ENCODE measurements around the gene TRMT44. TPM values are rescaled to one million over a fixed set of nuclear protein-coding genes. Genes with fewer than 3 reads are reported as not detected.
"Not testable (repeated sequence)": the region's sequence is repeated elsewhere in the genome, so short reads cannot be mapped to it uniquely, and the experiment has no call there.

TRMT44 gene
- polyA plus RNA-seq, 3 donors: 4.9 to 7.5 (median 6.6) TPM

DNA sequence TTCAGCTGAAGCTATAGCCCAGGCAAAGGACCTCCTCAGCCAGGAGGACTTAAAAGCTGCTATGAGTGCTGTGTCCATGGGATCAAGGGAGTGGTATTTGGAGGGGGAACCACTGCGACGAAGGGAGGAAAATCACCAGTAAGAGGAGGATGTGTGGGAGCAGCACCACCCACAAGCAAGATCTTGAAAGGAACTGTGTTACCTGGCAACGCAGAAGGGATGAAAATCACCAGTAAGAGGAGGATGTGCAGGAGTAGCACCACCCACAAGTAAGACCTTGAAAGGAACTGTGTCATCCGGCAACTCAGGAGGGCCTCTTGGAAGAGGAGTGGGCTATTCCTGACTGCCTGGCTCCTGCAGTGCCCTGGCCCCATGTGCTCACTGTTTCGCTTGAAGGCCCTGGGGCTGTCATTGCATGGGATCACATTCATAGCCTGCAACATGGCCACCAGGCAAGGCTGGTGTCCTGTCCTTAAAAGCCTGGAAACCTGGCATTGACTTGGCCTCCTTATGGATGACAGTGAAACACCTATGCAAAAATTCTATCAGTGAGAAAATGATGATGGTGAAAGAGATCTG is 48.3 kb downstream of the TRMT44 start:
- no peaks in the 10 kb centered on the region for H3K36me3 ChIP-seq (replicated peaks in 1 of 2; ENCODE audit: control insufficient read depth in 1 of 2, insufficient read depth in 2 of 2, low read length in 2 of 2)
- Mint-ChIP-seq H3K36me3 (no peaks in the 10 kb centered on the region), H3K27ac (peak overlapping the region in 1 of 7 donors; percentile 10), H3K4me3 (no peak overlapping the region), H3K9me3 (peaks cover 0 to 5% (median 0%) of the 10 kb centered on the region in 7 donors), H3K27me3 (ENCODE audit: low read depth in 3 of 3) (peaks cover 0 to 3% (median 1%) of the 10 kb centered on the region in 3 donors), H3K4me1 (no peaks in the 10 kb centered on the region)
- intact Hi-C loops (cut with micrococcal nuclease): no loop called here
- 96% methylated on average over 5 of the region's 5 CpGs for WGBS (ENCODE audit: insufficient coverage)
- no peak overlapping the region for H3K27ac ChIP-seq (ENCODE audit: low read depth in 1 of 2, low read length in 2 of 2)
- H3K4me1 ChIP-seq (ENCODE audit: control insufficient read depth in 1 of 2, insufficient read depth in 2 of 2, low read length in 2 of 2): no peaks in the 10 kb centered on the region
- H3K4me2 ChIP-seq (replicated peaks; ENCODE audit: extremely low read depth, low read length, poor library complexity, severe bottlenecking): no peak overlapping the region
- no peaks in the 10 kb centered on the region for H4K20me1 ChIP-seq (ENCODE audit: insufficient read depth, low read length)
- H3K9ac ChIP-seq (ENCODE audit: insufficient read depth, low read length, poor library complexity, severe bottlenecking): no peak overlapping the region
- no peak overlapping the region for H3K4me3 ChIP-seq (replicated peaks in 1 of 3; ENCODE audit: low read depth in 2 of 3, low read length in 3 of 3)
- no peaks in the 10 kb centered on the region for H3K79me2 ChIP-seq (ENCODE audit: insufficient read depth, low read length)
- TF ChIP-seq, protein P1, sequence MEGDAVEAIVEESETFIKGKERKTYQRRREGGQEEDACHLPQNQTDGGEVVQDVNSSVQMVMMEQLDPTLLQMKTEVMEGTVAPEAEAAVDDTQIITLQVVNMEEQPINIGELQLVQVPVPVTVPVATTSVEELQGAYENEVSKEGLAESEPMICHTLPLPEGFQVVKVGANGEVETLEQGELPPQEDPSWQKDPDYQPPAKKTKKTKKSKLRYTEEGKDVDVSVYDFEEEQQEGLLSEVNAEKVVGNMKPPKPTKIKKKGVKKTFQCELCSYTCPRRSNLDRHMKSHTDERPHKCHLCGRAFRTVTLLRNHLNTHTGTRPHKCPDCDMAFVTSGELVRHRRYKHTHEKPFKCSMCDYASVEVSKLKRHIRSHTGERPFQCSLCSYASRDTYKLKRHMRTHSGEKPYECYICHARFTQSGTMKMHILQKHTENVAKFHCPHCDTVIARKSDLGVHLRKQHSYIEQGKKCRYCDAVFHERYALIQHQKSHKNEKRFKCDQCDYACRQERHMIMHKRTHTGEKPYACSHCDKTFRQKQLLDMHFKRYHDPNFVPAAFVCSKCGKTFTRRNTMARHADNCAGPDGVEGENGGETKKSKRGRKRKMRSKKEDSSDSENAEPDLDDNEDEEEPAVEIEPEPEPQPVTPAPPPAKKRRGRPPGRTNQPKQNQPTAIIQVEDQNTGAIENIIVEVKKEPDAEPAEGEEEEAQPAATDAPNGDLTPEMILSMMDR (IDR thresholded peaks at IDR 0.05): no peak
- no peaks in the 10 kb centered on the region for H3K27me3 ChIP-seq (ENCODE audit: control insufficient read depth in 2 of 2, insufficient read depth in 2 of 2, low read length in 2 of 2)
- no peak for DNase-seq
- H2AFZ ChIP-seq (ENCODE audit: insufficient read depth, low read depth, low read length, poor library complexity, severe bottlenecking): no peak overlapping the region
- H3K9me3 ChIP-seq (replicated peaks in 1 of 2; ENCODE audit: control insufficient read depth in 1 of 2, insufficient read depth in 1 of 2, low read length in 2 of 2): no peaks in the 10 kb centered on the region

DNA sequence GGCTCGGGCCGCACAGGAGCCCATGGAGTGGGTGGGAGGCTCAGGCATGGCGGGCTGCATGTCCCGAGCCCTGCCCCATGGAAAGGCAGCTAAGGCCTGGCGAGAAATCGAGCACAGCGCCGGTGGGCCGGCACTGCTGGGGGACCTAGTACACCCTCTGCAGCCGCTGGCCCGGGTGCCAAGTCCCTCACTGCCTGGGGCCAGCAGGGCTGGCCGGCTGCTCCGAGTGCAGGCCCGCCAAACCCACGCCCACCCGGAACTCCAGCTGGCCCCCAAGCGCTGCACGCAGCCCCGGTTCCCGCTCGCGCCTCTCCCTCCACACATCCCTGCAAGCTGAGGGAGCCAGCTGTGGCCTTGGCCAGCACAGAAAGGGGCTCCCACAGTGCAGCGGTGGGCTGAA is 50.9 kb downstream of the TRMT44 start:
- H3K4me3 ChIP-seq (replicated peaks in 1 of 3; ENCODE audit: low read depth in 2 of 3, low read length in 3 of 3); H3K27ac Mint-ChIP-seq; H3K36me3 ChIP-seq (replicated peaks in 1 of 2; ENCODE audit: control insufficient read depth in 1 of 2, insufficient read depth in 2 of 2, low read length in 2 of 2); H3K4me1 ChIP-seq (ENCODE audit: control insufficient read depth in 1 of 2, insufficient read depth in 2 of 2, low read length in 2 of 2); H3K9ac ChIP-seq (ENCODE audit: insufficient read depth, low read length, poor library complexity, severe bottlenecking); H2AFZ ChIP-seq (ENCODE audit: insufficient read depth, low read depth, low read length, poor library complexity, severe bottlenecking); H3K9me3 ChIP-seq (replicated peaks in 1 of 2; ENCODE audit: control insufficient read depth in 1 of 2, insufficient read depth in 1 of 2, low read length in 2 of 2); H3K27ac ChIP-seq (ENCODE audit: low read depth in 1 of 2, low read length in 2 of 2); H3K4me2 ChIP-seq (replicated peaks; ENCODE audit: extremely low read depth, low read length, poor library complexity, severe bottlenecking); H3K79me2 ChIP-seq (ENCODE audit: insufficient read depth, low read length); H3K27me3 ChIP-seq (ENCODE audit: control insufficient read depth in 2 of 2, insufficient read depth in 2 of 2, low read length in 2 of 2); H3K27me3 Mint-ChIP-seq (ENCODE audit: low read depth in 3 of 3); H4K20me1 ChIP-seq (ENCODE audit: insufficient read depth, low read length); DNase-seq; H3K4me1 Mint-ChIP-seq; H3K36me3 Mint-ChIP-seq; intact Hi-C loops (cut with micrococcal nuclease); H3K4me3 Mint-ChIP-seq: not testable (repeated sequence)
- H3K9me3 Mint-ChIP-seq: peaks cover 0 to 15% (median 3%) of the 10 kb centered on the region in 7 donors
- WGBS (ENCODE audit: insufficient coverage): 98% methylated on average over 14 of the region's 23 CpGs

All from CD14-positive monocyte (primary cell).